OCI-LY3 (cell line): ENCODE results near the gene TMEM255A.

Source experiments
- H2AFZ ChIP-seq: fragments of 200-600, 300-600 bp; shearing (Covaris generic); 2 replicates; pipeline ENCODE4 v1.6.0; 2014; ENCODE audit warnings: antibody characterized with exemption, low read depth, low read length
- H3K27ac ChIP-seq: fragments of 200-600, 300-600 bp; sonication (generic); 2 replicates; pipeline ENCODE4 v1.5.1; 2014; ENCODE audit warnings: mild to moderate bottlenecking, low read length, moderate library complexity, mixed read lengths
- H3K27me3 ChIP-seq: fragments of 200-600, 300-600 bp; sonication (generic); 2 replicates; pipeline ENCODE4 v1.6.1; 2014; ENCODE audit warnings: low read depth, low read length, mixed read lengths
- H3K36me3 ChIP-seq: fragments of 200-600, 300-600 bp; sonication (generic); replicated peaks from 2 replicates; pipeline ENCODE3; 2014; ENCODE audit warnings: low read depth, low read length, mixed read lengths
- H3K4me1 ChIP-seq: fragments of 300-600, 200-600 bp; sonication (generic); 2 replicates; pipeline ENCODE4 v1.6.1; 2014; ENCODE audit warnings: low read length, mixed read lengths
- H3K4me2 ChIP-seq: fragments of 200-600, 300-600 bp; sonication (generic); 2 replicates; pipeline ENCODE4 v1.6.1; 2014; ENCODE audit warnings: low read length, mixed read lengths
- H3K4me3 ChIP-seq: fragments of 300-600, 200-600 bp; sonication (generic); 2 replicates; pipeline ENCODE4 v1.5.1; 2014; ENCODE audit warnings: antibody characterized with exemption, mild to moderate bottlenecking, low read length, moderate library complexity
- H3K79me2 ChIP-seq: fragments of 300-600, 200-600 bp; shearing (Covaris generic); 2 replicates; pipeline ENCODE4 v1.6.1; 2014; ENCODE audit warnings: mild to moderate bottlenecking, low read length, mixed read lengths
- H3K9ac ChIP-seq: fragments of 300-600, 200-600 bp; shearing (Covaris generic); 2 replicates; pipeline ENCODE4 v1.6.0; 2014; ENCODE audit warnings: mild to moderate bottlenecking, low read length, moderate library complexity
- H3K9me3 ChIP-seq: fragments of 200-600, 300-600 bp; shearing (Covaris generic); 2 replicates; pipeline ENCODE4 v1.6.1; 2014; ENCODE audit warnings: low read length, mixed read lengths; ENCODE audit not compliant: insufficient read depth
- H4K20me1 ChIP-seq: fragments of 200-600, 300-600 bp; sonication (generic); 2 replicates; pipeline ENCODE4 v1.6.1; 2016; ENCODE audit warnings: low read length, mixed read lengths; ENCODE audit not compliant: insufficient read depth
- CTCF ChIP-seq: fragments of 200-600, 300-600 bp; sonication (generic); IDR thresholded peaks from 2 replicates; pipeline ENCODE4 v1.5.1; 2014; ENCODE audit warnings: antibody characterized with exemption, low read length, low read depth
- EZH2phosphoT487 ChIP-seq: fragments of 200-600 bp; shearing (Covaris generic); IDR thresholded peaks from 2 replicates; pipeline ENCODE4 v1.6.1; 2018; ENCODE audit warnings: antibody characterized with exemption, mixed run types, low read depth

Gene TMEM255A

DNA sequence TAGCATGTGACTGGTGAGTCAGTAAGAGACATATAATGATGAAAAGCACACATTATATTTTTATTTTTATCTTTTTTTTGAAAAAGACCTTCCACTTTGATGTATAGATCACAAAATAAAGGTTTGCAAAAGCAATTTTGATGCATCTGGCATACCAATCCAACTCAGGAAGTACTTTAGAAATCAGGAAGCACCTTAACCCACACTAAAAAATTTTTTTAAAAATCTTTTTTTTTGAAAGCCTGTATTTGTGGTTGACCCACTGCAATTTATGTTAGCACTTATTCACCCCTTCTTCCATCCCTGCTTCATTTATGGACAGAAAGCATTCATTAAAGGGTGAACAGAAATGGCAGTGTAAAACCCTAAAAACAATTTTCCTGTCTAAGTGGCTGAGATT is 16.6 kb downstream of the TMEM255A start:
- Histone ChIP-seq H3K36me3 (no peaks in the 10 kb centered on the region), H3K79me2 (no peaks in the 10 kb centered on the region), H3K9ac (no peak overlapping the region), H3K9me3 (no peaks in the 10 kb centered on the region), H3K27me3 (no peaks in the 10 kb centered on the region), H4K20me1 (no peaks in the 10 kb centered on the region), H3K27ac (no peak overlapping the region), H3K4me2 (no peak overlapping the region), H3K4me3 (no peak overlapping the region), H3K4me1 (no peaks in the 10 kb centered on the region), H2AFZ (no peak overlapping the region)
- TF ChIP-seq CTCF = no peak
- TF ChIP-seq EZH2phosphoT487 = no peak

DNA sequence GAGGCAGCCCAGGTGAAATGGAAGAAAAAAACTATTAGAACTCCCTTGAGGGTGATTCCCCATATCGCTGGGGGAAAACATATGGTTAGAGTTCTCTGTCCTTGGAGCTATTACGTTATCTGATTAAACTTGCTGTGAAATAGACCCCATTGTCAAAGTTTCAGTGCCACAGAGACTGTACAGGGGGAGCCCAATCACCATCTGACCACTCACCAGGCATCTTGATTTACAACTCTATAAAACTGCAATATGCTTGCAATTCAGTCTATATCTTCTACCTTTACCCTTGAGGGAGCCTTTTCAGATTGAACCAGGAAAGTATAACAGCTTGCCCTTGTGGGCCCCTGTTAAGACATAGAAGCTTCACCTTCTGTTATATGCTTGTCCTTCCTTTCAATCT is 18.2 kb downstream of the TMEM255A start:
- no peaks in the 10 kb centered on the region for H3K79me2 ChIP-seq
- H2AFZ ChIP-seq = no peak overlapping the region
- H3K9me3 ChIP-seq = no peaks in the 10 kb centered on the region
- H3K4me2 ChIP-seq = no peak overlapping the region
- no peaks in the 10 kb centered on the region for H3K36me3 ChIP-seq
- H3K27ac ChIP-seq = no peak overlapping the region
- no peaks in the 10 kb centered on the region; the same call in 1 of the 2 replicates for H3K4me1 ChIP-seq
- no peaks in the 10 kb centered on the region for H3K27me3 ChIP-seq
- no peak overlapping the region for H3K9ac ChIP-seq
- H4K20me1 ChIP-seq = no peaks in the 10 kb centered on the region
- TF ChIP-seq CTCF (no peak), EZH2phosphoT487 (no peak)
- no peak overlapping the region for H3K4me3 ChIP-seq

- H3K9me3 ChIP-seq = no peaks in the 10 kb centered on the region
- H3K36me3 ChIP-seq = no peaks in the 10 kb centered on the region
- H3K27ac ChIP-seq = no peak overlapping the region
- H3K79me2 ChIP-seq = no peaks in the 10 kb centered on the region
- no peaks in the 10 kb centered on the region for H4K20me1 ChIP-seq
- peaks cover 18% of the 10 kb centered on the region for H3K4me1 ChIP-seq
- H3K9ac ChIP-seq = no peak overlapping the region
- H3K4me3 ChIP-seq = no peak overlapping the region
- no peaks in the 10 kb centered on the region for H3K27me3 ChIP-seq
- no peak overlapping the region for H3K4me2 ChIP-seq
- H2AFZ ChIP-seq = no peak overlapping the region
- no peak for TF ChIP-seq CTCF
- TF ChIP-seq EZH2phosphoT487 = no peak
Measured at GRCh38 chrX:120291211-120291610, 20.1 kb downstream of the TMEM255A start.

DNA sequence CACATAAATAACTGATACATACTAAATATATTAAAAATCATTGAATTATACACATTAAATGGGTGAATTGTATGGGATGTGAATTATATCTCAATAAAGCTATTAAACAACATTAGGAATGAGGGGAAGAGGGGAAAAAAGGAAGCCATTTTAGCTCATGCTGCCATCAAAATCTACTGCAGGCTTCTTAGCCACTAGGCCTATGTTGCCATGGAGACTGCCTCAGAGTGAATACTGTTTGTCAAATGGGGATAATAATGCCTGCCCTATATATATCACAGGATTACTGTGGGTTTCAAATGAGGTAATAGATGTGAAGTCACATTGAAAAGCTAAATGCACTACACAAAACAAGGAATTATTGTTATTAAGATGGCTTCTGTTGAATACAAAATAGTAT is 21.2 kb downstream of the TMEM255A start:
- Histone ChIP-seq H3K36me3 (no peaks in the 10 kb centered on the region), H3K4me3 (no peak overlapping the region), H4K20me1 (no peaks in the 10 kb centered on the region), H3K9ac (no peak overlapping the region), H3K4me1 (peaks cover 20% of the 10 kb centered on the region), H3K79me2 (no peaks in the 10 kb centered on the region), H3K4me2 (no peak overlapping the region), H3K27me3 (no peaks in the 10 kb centered on the region), H3K27ac (no peak overlapping the region), H2AFZ (no peak overlapping the region), H3K9me3 (no peaks in the 10 kb centered on the region)
- TF ChIP-seq CTCF (no peak), EZH2phosphoT487 (no peak)
